VCaP (cell line): ENCODE measurements around the gene TYMP.

Experiments used
- H3K27ac ChIP-seq: fragments of 450-650 bp; 2 replicates; pipeline ENCODE4 v1.5.1; 2017
- TF ChIP-seq, protein P1 (sequence below): fragments of 450-650 bp; conservative IDR thresholded peaks from 2 replicates; pipeline ENCODE4 v1.5.1; 2017; ENCODE audit warnings: mild to moderate bottlenecking, moderate library complexity

TYMP gene

GRCh38 chr22:50531962-50532674, 2.3 kb upstream of the TYMP start:
- TF ChIP-seq, protein P1, sequence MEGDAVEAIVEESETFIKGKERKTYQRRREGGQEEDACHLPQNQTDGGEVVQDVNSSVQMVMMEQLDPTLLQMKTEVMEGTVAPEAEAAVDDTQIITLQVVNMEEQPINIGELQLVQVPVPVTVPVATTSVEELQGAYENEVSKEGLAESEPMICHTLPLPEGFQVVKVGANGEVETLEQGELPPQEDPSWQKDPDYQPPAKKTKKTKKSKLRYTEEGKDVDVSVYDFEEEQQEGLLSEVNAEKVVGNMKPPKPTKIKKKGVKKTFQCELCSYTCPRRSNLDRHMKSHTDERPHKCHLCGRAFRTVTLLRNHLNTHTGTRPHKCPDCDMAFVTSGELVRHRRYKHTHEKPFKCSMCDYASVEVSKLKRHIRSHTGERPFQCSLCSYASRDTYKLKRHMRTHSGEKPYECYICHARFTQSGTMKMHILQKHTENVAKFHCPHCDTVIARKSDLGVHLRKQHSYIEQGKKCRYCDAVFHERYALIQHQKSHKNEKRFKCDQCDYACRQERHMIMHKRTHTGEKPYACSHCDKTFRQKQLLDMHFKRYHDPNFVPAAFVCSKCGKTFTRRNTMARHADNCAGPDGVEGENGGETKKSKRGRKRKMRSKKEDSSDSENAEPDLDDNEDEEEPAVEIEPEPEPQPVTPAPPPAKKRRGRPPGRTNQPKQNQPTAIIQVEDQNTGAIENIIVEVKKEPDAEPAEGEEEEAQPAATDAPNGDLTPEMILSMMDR: no peak
- peak overlapping the region; percentile 71 for H3K27ac ChIP-seq

GRCh38 chr22:50531546-50531961, 1.7 kb upstream of the TYMP start:
- TF ChIP-seq, protein P1: no peak
- H3K27ac ChIP-seq: peak overlapping the region; percentile 71

- TF ChIP-seq, protein P1: no peak
- H3K27ac ChIP-seq: peak overlapping the region; percentile 71
Measured at GRCh38 chr22:50530877-50531545, 1.2 kb upstream of the TYMP start.

DNA sequence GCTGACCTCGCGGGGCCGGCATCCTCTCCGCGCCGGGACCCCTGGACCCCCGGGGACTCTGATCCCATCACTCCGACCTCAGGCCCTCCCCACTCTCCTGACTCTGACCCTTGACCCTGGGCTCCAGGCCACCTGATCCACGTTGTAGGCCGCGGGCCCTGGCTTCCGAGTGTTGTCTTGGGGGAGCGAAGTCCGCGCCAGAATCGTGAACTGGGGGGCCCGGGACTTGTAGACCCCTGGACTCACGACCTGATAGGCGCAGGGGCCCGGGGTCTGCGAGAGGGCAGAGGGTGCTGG, 716 bp upstream of the TYMP start:
- H3K27ac ChIP-seq: peak overlapping the region; percentile 71
- TF ChIP-seq, protein P1: no peak

GRCh38 chr22:50529416-50529896, 356 bp downstream of the TYMP start:
- no peak overlapping the region for H3K27ac ChIP-seq
- TF ChIP-seq, protein P1: no peak

DNA sequence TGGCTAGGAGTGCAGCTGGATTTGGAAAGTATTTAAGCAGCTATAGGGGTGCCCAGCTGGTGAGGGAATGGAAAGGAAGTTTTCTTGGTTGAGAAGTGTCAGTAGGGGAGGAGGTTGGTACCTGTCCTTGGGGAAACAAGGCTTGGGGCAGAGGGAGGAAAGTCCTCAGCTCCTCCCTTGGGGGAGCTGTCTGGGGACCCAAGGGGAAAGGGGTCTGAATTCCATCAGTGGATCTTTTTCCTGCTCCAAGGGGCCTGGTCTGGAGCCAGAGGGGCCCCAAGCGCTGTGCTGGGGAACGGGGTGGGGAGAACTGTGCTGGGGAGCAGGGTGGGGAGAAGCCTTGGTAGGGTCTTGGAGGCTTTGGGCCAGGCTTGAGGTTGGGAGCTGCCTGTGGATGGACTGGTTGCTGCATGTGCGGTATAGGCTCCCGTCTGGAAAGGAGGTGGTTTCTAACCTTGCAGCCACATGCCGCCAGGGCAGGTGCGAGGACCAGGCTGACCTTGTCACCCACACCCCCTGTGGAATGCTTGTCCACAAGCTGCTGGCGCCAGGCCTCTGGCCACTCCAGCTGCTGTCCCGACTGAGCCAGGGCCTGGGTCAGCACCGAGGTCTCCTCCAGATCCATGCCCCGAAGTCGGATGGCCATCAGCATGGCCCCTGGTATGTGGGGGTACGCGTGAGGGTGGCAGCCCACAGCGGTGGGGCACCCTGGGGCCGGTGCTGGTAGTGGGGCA, 963 bp downstream of the TYMP start:
- H3K27ac ChIP-seq: no peak overlapping the region
- TF ChIP-seq, protein P1: no peak
